ENCODE data around the gene ICAM1.

Gene ICAM1

DNA sequence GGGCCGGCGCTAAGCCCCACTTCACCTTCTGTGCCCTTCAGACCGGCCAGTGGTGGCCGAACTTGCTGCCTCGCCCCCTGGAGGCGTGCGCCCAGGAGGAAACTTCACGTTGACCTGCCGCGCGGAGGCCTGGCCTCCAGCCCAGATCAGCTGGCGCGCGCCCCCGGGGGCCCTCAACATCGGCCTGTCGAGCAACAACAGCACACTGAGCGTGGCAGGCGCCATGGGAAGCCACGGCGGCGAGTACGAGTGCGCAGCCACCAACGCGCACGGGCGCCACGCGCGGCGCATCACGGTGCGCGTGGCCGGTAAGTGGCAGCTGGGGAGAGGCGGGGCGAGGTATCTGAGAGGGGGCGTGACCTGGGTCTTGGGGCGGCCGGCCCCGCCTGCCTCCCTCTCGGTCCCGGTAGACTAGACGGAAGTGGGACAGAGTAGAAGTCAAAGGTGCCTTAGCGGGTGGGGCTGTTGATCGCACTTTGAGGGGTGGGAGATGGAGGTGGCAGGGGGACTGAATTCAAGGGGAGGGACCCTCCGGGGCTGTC is 24.5 kb downstream of the ICAM1 start:
- peak; percentile 55 to 75 (median 66) for DNase-seq

- DNase-seq: no peak
These were observed 25.1 kb downstream of the ICAM1 start for GRCh38 chr19:10295847-10296591.

DNA sequence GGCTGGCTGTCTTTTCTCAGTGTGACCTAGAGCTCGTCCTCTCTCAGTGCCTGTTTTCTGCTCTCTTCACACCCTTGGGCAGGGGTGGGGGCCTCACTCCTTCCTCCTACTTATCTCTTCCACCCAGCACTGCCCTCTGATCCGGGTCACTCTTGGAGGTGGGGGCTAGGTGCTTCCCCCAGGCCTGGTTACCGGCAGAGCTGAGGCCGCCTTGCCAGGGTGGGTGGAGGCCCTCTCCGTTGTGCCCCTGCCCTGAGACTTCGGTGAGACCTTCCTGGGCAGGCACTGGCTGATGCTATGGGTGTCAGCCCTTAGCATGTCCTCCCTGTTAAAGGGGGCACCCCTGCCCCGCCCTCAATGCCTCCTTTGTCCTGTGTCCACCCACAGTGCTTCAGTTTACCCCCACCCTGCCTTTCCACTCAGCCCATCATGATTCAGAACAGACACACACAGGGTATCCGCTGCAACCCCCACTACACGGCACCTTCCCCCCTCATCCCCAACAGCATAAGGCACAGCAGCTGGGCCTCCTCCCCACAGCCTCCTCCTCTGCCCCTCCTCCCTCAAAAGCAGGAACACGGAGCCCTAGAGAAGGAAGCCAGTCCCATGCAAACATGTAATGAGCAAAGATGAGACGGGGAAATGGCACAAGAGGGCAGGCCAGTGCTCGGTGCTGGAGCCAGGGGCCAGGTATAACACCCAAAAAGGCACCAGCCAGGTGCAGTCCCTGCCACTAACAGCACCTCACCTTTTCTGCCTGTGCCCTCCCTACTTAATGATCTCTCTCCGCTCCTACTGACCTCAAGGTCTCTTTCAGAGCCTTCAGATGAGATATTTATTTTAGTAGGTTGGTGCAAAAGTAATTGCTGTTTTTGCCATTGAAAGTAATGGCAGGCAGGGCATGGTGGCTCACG is 28.9 kb downstream of the ICAM1 start:
- DNase-seq: no peak

DNA sequence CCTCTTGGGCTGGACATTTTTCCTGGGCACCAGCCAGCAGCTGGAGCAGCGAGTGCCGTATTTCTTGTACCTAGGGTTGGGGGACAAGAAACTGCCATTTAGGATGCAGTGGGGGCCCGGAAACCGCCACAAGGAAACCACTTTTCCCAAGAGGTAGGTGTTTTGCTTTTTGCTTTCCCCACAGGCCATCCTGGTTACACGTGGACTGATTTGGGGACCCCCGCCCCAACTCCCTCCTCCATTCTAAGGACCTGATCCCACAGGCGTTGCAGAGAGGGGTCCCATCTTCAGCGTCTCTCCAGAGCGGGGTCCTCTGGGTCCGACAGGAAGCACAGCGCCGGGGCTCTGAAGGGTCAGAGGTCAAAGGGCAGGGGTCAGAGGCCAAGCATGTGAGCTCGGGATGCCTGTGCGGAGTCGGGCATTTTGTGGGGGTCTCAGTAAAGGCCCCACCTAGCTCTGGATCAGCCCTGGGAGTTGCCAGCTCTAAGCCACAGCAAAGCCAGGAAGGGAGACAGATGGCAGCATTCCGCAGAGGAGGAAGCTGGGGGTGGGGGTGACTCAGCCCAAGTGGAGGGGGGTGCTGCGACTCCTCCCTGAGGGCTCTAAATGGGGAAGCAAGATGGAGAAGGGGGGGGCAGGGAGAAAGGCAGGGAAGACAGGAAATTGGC is 34.4 kb downstream of the ICAM1 start:
- DNase-seq: no peak

DNA sequence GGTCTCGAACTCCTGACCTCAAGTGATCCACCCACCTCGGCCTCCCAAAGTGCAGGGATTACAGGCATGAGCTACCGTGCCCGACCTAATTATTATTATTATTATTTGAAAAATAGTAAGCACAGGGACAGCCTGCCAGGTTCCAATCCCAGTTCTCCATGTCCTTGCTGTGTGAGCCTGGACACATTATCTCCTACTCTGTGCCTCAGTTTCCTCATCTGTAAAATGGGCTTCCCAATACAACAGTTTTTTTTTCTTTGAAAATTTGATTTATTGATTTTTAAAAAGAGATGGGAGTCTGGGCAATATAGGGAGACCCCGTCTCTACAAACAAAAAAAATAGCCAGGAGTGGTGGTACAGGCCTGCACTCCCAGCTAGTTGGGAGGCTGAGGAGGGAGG is 35.4 kb downstream of the ICAM1 start:
- DNase-seq: no peak

DNA sequence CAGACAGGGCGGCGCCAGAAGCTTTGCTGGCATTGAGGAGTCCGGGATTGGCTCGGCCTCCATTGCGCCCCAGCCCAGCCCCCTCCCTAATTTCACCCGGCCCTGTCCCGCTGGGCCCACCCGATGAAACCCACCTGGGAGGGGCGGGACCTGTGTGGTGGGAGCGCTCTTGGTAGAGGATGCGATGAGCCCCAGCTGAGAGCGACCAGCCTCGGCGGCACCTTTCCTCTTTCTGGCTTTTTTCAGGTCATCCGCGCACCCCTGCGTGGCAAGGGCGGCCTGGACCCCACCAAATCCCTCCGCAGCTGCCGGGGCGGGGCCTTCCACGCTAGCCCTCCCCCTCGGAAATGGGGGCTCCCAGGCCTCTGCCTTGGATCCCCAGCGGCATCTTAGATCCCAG is 38.5 kb downstream of the ICAM1 start, which contains the start of gene ZGLP1:
Gene ZGLP1 (minus strand): TSS at position 393 of the 400 bp plus-strand sequence.
- DNase-seq: no peak

- DNase-seq: peak; percentile 80 to 90 (median 87)
These were observed 44.7 kb downstream of the ICAM1 start, which contains the start of gene FDX2 for GRCh38 chr19:10315335-10316214. Gene FDX2 (minus strand): TSS chr19:10316015. CDS start chr19:10315996, 19 bp downstream.

DNA sequence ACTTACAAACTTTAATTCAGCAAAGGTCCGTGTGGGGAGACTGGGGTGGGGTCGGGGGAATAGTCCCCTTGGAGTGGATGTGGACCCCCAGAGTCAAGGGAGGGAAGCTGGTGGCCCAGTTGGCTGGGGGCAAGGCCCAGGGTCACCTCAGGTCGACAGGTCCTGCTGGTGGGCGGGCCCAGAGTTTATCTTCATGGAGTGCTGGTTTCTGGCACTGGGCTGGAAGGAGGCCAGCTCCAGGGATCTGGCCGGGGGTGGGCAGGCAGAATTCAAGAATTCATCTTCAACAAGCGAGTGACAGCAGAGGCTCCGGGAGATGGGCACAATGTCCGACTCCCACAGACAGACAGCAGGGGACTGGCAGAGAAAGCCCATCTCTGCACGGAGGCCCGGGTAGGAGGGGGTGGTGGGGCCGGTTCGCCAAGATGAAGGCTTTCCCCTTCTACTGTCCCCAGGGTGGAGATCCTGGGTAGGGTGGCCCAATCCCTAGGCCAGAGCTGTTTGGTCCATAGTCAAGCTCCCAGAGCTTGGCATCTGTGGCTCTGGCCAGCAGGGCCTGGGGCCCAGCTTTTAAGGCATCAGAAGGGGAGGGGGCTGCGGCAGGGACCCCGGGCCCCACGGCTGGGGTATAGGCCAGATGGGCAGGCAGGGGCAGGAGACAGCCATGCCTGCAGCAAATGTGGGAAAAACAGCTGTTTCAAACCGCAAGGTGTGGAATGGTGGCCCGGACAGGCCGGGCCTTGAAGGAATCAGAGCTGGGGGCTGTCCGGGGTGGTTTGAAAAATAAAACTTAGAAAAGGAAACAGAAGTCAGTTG is 45.5 kb downstream of the ICAM1 start:
- DNase-seq: no peak

- DNase-seq: no peak
These were observed 46.3 kb downstream of the ICAM1 start for GRCh38 chr19:10317045-10317856.

GRCh38 chr19:10317857-10318462 is 47.0 kb downstream of the ICAM1 start:
- no peak for DNase-seq

DNA sequence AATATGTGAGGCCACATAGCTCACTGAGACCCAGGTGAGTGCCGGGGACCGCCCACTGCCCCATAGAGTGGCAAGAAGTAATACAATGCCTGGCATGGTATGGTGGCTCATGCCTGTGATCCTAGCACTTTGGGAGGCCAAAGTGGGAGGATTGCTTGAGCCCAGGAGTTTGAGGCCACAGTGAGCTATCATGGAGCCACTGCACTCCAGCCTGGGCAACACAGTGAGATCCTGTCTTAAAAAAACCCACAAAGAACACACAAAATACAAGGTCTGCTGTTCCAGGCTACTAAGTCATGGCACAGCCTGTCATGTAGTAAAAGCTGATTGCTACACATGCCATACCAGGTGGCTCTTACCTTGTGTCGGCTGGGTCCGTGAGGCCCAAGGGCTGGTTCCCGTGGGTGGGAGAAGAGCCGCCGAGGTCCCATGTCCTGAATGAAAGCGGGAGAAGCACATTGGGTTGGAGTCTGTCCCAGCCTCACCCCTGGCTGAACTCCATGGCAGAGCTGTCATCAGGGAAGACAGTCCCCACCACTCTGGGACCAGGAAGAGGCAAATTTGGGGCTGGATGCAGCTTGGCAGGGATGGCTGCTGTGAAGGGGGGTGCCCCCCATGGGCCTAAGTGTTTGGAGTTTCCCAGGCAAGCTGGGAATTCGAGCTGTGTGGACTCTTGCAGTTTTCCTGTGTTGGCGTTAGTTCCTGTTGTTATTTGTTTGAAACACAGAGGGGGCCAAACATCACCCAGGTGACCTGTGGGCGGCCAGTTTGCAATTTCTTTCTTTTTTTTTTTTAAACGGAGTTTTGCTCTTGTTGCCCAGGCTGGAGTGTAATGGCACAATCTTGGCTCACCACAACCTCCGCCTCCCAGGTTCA is 48.1 kb downstream of the ICAM1 start:
- no peak for DNase-seq

GRCh38 chr19:10320602-10321416 is 49.9 kb downstream of the ICAM1 start:
- DNase-seq: no peak

GRCh38 chr19:10321417-10321797 is 50.5 kb downstream of the ICAM1 start:
- no peak for DNase-seq

- DNase-seq: no peak
These were observed 51.2 kb downstream of the ICAM1 start for GRCh38 chr19:10321874-10322835.

GRCh38 chr19:10325732-10326131 is 54.8 kb downstream of the ICAM1 start:
- no peak for DNase-seq

- no peak for DNase-seq
These were observed 56.9 kb downstream of the ICAM1 start for GRCh38 chr19:10327793-10328192.
